ENCODE measurements around the gene PAK6.

- TF ChIP-seq CTCF (IDR thresholded peaks at IDR 0.05; ENCODE audit: low read depth, low read length, poor library complexity, severe bottlenecking) (no peak), EZH2phosphoT487 (IDR thresholded peaks at IDR 0.05; ENCODE audit: borderline replicate concordance, low read length) (no peak)
Observed at GRCh38 chr15:40306371-40306770, 67.5 kb downstream of the PAK6 start.
